GM12878 (cell line): ENCODE measurements around the gene CD180. TPM values are rescaled to one million over a fixed set of nuclear protein-coding genes. Genes with fewer than 3 reads are reported as not detected.

Source experiments
- ATAC-seq: fragments of 200-7000 bp; cut with Tn5 transposase; 3 replicates; pipeline ENCODE4 v1.9.1; 2020; ENCODE audit warnings: mild to moderate bottlenecking, moderate library complexity
- BruUV-seq: library from RNA; stranded (reverse); fragments of 400-500 nt; replicated peaks from 2 replicates; lab custom pipeline; 2021; lab: Mats Ljungman, UMichigan
- CTCF ChIA-PET: fragments of 300-600 bp; sonication (Branson Sonifier 250); formaldehyde crosslinking; extraction: SDS; loops from one replicate; lab custom pipeline; 2021; ENCODE audit warnings: inconsistent platforms; lab: Yijun Ruan, JAX
- POLR2A ChIA-PET: fragments of 350-600 bp; formaldehyde crosslinking; extraction: SDS; loops from one replicate; lab custom pipeline; 2021; ENCODE audit warnings: inconsistent platforms; lab: Charles Lee
- RAD21 ChIA-PET: fragments of 300-600 bp; sonication (Branson Sonifier 250); formaldehyde crosslinking; loops from one replicate; lab custom pipeline; 2023; ENCODE audit warnings: antibody characterized with exemption; ENCODE audit not compliant: unreplicated experiment; lab: Charles Lee
- SMC1A ChIA-PET: fragments of 300-600 bp; sonication (Branson Sonifier 250); formaldehyde crosslinking; loops from one replicate; lab custom pipeline; 2023; ENCODE audit not compliant: unreplicated experiment, uncharacterized antibody; lab: Charles Lee
- DNase-seq: peaks from one replicate; pipeline ENCODE4 v3.0.0-alpha.2; 2011; ENCODE audit warnings: low read depth, low spot score
- FAIRE-seq: peaks from 3 replicates; lab custom pipeline; 2011; peaks lifted over from hg19 to GRCh38; lab: Jason Lieb, UNC
- H2AFZ ChIP-seq: 2 replicates; pipeline ENCODE4 v1.6.0; 2011; ENCODE audit warnings: low read depth, low read length, control low read depth; ENCODE audit not compliant: control insufficient read depth
- H3K27ac ChIP-seq: 2 replicates; pipeline ENCODE4 v1.5.1; 2011; ENCODE audit warnings: control low read depth; ENCODE audit not compliant: control insufficient read depth, insufficient read depth
- H3K27me3 ChIP-seq, 2 experiments: replicated peaks in 1 of 2; 2 replicates each; pipeline versions ENCODE4 v1.6.0 to v1.6.1; 2011; ENCODE audit warnings: low read length in 1 of 2; ENCODE audit not compliant: control insufficient read depth in 2 of 2, insufficient read depth in 2 of 2
- H3K36me3 ChIP-seq, 2 experiments: 2 replicates each; pipeline ENCODE4 v1.5.1; 2011; ENCODE audit warnings: low read length in 1 of 2; ENCODE audit not compliant: control insufficient read depth in 2 of 2, insufficient read depth in 2 of 2
- H3K4me1 ChIP-seq: 2 replicates; pipeline ENCODE4 v1.6.1; 2011; ENCODE audit warnings: mild to moderate bottlenecking, low read length, moderate library complexity, mixed read lengths; ENCODE audit not compliant: control insufficient read depth, insufficient read depth
- H3K4me2 ChIP-seq: 2 replicates; pipeline ENCODE4 v1.6.0; 2011; ENCODE audit warnings: control low read depth; ENCODE audit not compliant: control insufficient read depth, insufficient read depth
- H3K4me3 ChIP-seq: fragments of 200-600 bp; sonication (generic); 2 replicates; pipeline ENCODE4 v1.5.1; 2016
- H3K79me2 ChIP-seq: 2 replicates; pipeline ENCODE4 v1.6.0; 2011; ENCODE audit warnings: low read length; ENCODE audit not compliant: control insufficient read depth, insufficient read depth
- H3K9ac ChIP-seq: 2 replicates; pipeline ENCODE4 v1.8.0; 2011; ENCODE audit warnings: low read length, control low read depth, mixed read lengths; ENCODE audit not compliant: control insufficient read depth, insufficient read depth
- H3K9me3 ChIP-seq: replicated peaks from 3 replicates; pipeline ENCODE4 v1.5.1; 2011; ENCODE audit warnings: mild to moderate bottlenecking, low read length; ENCODE audit not compliant: control insufficient read depth, insufficient read depth
- H4K20me1 ChIP-seq: 2 replicates; pipeline ENCODE4 v1.6.0; 2011; ENCODE audit not compliant: control insufficient read depth, insufficient read depth
- HDGF ChIP-seq: fragments of 450-650 bp; IDR thresholded peaks from 2 replicates; pipeline ENCODE4 v1.6.1; 2016; ENCODE audit warnings: antibody characterized with exemption
- RAD21 ChIP-seq: IDR thresholded peaks from 2 replicates; pipeline ENCODE4 v1.6.1; 2011; ENCODE audit warnings: mild to moderate bottlenecking, low read depth, low read length, moderate library complexity; ENCODE audit not compliant: insufficient read depth
- SMC3 ChIP-seq: IDR thresholded peaks from 2 replicates; pipeline ENCODE4 v1.6.1; 2011; ENCODE audit warnings: low read length, improper control_type of control experiment, borderline replicate concordance
- WGBS: methylation state at CpG from one replicate; pipeline ENCODE4 v1.1.6; 2016; ENCODE audit warnings: low lambda C conversion rate; ENCODE audit not compliant: insufficient replicate concordance, insufficient coverage; ENCODE audit errors: missing lambda C conversion rate; 5-methylcytosine and 5-hydroxymethylcytosine counted together
- in situ Hi-C: fragments of 300-500 bp; cut with MboI; formaldehyde crosslinking; loops from 9 replicates; pipeline ENCODE4 v1.14.3; 2018; ENCODE audit warnings: mixed read lengths
- intact Hi-C: fragments of 100-400 bp; cut with micrococcal nuclease; formaldehyde crosslinking; loops from one replicate; pipeline ENCODE4 v1.14.2; 2022; ENCODE audit not compliant: unreplicated experiment
- polyA plus RNA-seq, 11 experiments: library from polyadenylated mRNA; depleted of rRNA in 4 of 11; unstranded in 6 of 11; stranded (reverse) in 5 of 11; fragments of >200 nt; fragmentation: Nextera tagmentation in 4 of 11; fragmentation: Illumina TruSeq in 1 of 11; extraction: Ambion mirVana in 4 of 11; extraction: Trizol in 1 of 11; gene quantifications; 1 replicate in 1 of 11; 2 replicates in 10 of 11; pipeline versions ENCODE4 v1.2.1 to v1.2.3, GENCODE V29; 2011 to 2016; ENCODE audit warnings: inconsistent platforms in 2 of 11, missing spikeins in 2 of 11, low read depth in 1 of 11
- total RNA-seq, 4 experiments: library from RNA; depleted of rRNA in 3 of 4; stranded (reverse); fragments of >200 nt in 3 of 4; fragmentation: Illumina TruSeq in 1 of 4; extraction: Trizol in 1 of 4; gene quantifications; 2 replicates each; pipeline versions ENCODE4 v1.2.1 to v1.2.3, GENCODE V29; 2013 to 2021
- TF ChIP-seq, protein P1 (sequence below), 3 experiments: IDR thresholded peaks in 2 of 3; conservative IDR thresholded peaks in 1 of 3; 2 replicates each; pipeline ENCODE4 v1.5.1; 2011; ENCODE audit warnings: low read depth in 3 of 3, low read length in 3 of 3, mild to moderate bottlenecking in 3 of 3, control low read depth in 2 of 3, moderate library complexity in 2 of 3, inconsistent platforms in 1 of 3, mixed read lengths in 1 of 3; ENCODE audit not compliant: control insufficient read depth in 2 of 3, insufficient read depth in 1 of 3; ENCODE audit errors: extremely low read depth in 1 of 3
- TF ChIP-seq, protein P2 (sequence below): fragments of 450-650 bp; IDR thresholded peaks from 2 replicates; pipeline ENCODE4 v1.6.1; 2017; ENCODE audit warnings: mild to moderate bottlenecking, low read depth, inconsistent platforms; ENCODE audit not compliant: poor library complexity, severe bottlenecking

Gene CD180
- total and polyA plus RNA-seq, 10 of the 15 experiments (the other 5 are each of a cell fraction or from before 2014, with no cell fraction given): 0.22 to 9.7 (median 2.9) TPM

DNA sequence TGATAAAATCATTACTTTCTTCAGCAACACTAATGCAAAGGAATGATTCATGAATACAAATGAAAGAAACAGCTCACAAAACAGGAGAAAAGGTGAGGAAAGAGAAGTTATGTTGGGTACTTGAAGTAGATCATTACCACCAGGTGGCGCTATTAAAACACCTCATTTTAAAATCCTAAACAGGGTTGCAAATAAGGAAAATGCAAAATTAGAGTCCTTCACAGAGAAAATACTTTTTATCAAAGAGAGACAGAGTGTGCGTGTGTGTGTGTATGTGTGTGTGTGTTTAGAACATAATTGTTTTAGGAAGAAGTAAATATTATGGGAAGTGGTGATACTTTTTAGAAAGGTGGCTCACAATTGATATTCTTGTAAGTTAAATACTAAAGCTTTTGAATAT, 49.5 kb upstream of the CD180 start:
- H4K20me1 ChIP-seq: no peaks in the 10 kb centered on the region
- FAIRE-seq (peak; percentile 56), ATAC-seq (peak; percentile 73), DNase-seq (peak; percentile 19)
- 0% methylated on average over 2 of the region's 2 CpGs for WGBS
- no TSS peak for BruUV-seq
- no peaks in the 10 kb centered on the region for H3K36me3 ChIP-seq
- ChIA-PET CTCF (interaction anchor here (0.7 to 6.1 kb wide), 34 partner anchors 9 to 1802 kb away, joined by 3 to 73 read pairs (median 4); partner anchors contain the start of gene PIK3R1), POLR2A (no interaction called here), RAD21 (interaction anchor here (0.5 to 2.1 kb wide), 15 partner anchors 25 to 1080 kb away, joined by 3 to 22 read pairs (median 3); no protein-coding TSS in a partner anchor), SMC1A (interaction anchor here (0.6 to 4.6 kb wide), 26 partner anchors 9 to 1042 kb away, joined by 3 to 55 read pairs (median 4); no protein-coding TSS in a partner anchor)
- no peaks in the 10 kb centered on the region for H3K9me3 ChIP-seq
- TF ChIP-seq HDGF (no peak), RAD21 (peak; percentile 83), SMC3 (peak; percentile 87)
- TF ChIP-seq, protein P1, sequence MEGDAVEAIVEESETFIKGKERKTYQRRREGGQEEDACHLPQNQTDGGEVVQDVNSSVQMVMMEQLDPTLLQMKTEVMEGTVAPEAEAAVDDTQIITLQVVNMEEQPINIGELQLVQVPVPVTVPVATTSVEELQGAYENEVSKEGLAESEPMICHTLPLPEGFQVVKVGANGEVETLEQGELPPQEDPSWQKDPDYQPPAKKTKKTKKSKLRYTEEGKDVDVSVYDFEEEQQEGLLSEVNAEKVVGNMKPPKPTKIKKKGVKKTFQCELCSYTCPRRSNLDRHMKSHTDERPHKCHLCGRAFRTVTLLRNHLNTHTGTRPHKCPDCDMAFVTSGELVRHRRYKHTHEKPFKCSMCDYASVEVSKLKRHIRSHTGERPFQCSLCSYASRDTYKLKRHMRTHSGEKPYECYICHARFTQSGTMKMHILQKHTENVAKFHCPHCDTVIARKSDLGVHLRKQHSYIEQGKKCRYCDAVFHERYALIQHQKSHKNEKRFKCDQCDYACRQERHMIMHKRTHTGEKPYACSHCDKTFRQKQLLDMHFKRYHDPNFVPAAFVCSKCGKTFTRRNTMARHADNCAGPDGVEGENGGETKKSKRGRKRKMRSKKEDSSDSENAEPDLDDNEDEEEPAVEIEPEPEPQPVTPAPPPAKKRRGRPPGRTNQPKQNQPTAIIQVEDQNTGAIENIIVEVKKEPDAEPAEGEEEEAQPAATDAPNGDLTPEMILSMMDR (IDR thresholded peaks at IDR 0.05 in 2 of 3, conservative IDR thresholded peaks at IDR 0.05 in 1 of 3; ENCODE audit: control insufficient read depth in 2 of 3, extremely low read depth in 1 of 3, insufficient read depth in 1 of 3, low read depth in 3 of 3, low read length in 3 of 3): peak; percentile 52 to 65 (median 60); a peak in 5 of 6 replicates
- TF ChIP-seq, protein P2, sequence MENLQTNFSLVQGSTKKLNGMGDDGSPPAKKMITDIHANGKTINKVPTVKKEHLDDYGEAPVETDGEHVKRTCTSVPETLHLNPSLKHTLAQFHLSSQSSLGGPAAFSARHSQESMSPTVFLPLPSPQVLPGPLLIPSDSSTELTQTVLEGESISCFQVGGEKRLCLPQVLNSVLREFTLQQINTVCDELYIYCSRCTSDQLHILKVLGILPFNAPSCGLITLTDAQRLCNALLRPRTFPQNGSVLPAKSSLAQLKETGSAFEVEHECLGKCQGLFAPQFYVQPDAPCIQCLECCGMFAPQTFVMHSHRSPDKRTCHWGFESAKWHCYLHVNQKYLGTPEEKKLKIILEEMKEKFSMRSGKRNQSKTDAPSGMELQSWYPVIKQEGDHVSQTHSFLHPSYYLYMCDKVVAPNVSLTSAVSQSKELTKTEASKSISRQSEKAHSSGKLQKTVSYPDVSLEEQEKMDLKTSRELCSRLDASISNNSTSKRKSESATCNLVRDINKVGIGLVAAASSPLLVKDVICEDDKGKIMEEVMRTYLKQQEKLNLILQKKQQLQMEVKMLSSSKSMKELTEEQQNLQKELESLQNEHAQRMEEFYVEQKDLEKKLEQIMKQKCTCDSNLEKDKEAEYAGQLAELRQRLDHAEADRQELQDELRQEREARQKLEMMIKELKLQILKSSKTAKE: peak; percentile 30
- no peak overlapping the region for H3K4me3 ChIP-seq
- intact Hi-C loops: loop anchor here (1.0 kb wide), 1 partner anchor 1006 kb away; no protein-coding TSS in a partner anchor
- H3K27ac ChIP-seq: no peak overlapping the region
- H3K4me2 ChIP-seq: no peak overlapping the region
- H2AFZ ChIP-seq: no peak overlapping the region
- no peak overlapping the region for H3K9ac ChIP-seq
- H3K79me2 ChIP-seq: no peaks in the 10 kb centered on the region
- in situ Hi-C loops: loop anchor here (5.0 to 25.0 kb wide), 3 partner anchors 1006 to 1741 kb away; no protein-coding TSS in a partner anchor
- H3K27me3 ChIP-seq: no peaks in the 10 kb centered on the region
- no peaks in the 10 kb centered on the region for H3K4me1 ChIP-seq
